HG02763 (cell line): Measurements from ENCODE around the gene RAB20.
"Not testable (repeated sequence)": the region's sequence is repeated elsewhere in the genome, so short reads cannot be mapped to it uniquely, and the experiment has no call there.

Experiments
- ATAC-seq: cut with Tn5 transposase; IDR thresholded peaks from one replicate; pipeline ENCODE4 v1.9.1; 2021; ENCODE audit warnings: mild to moderate bottlenecking, moderate library complexity; ENCODE audit not compliant: unreplicated experiment

The RAB20 gene

DNA sequence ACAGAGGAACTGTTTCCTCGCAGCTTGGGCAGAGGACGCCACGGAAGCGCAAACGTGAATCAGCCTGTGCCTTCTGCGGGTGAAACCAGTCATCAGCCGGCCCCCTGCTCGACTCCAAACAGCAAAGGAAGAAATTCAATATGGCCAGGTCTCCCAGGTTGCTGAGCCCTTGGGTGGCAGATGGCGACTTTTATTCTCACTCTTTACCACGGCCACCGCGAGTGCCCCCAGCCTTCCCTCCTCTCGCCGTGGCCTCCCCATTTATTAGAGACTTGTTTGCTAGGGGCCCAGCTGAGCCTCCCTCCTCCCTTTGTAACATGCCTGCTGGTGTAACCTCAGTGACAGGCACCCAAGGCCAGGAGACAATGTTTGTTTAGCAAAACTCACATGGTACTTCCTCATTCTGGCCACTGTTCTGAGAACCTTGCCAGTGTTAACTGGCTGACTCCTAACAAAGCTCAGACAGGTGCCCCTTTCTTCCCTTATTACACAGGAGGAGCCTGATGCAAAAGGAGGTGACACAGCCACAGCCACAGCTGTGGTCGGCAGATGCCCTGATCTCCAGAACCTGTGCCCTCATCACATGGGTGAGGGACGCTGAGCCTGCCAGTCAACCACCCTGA, 5.8 kb downstream of the RAB20 start:
- ATAC-seq: no peak

DNA sequence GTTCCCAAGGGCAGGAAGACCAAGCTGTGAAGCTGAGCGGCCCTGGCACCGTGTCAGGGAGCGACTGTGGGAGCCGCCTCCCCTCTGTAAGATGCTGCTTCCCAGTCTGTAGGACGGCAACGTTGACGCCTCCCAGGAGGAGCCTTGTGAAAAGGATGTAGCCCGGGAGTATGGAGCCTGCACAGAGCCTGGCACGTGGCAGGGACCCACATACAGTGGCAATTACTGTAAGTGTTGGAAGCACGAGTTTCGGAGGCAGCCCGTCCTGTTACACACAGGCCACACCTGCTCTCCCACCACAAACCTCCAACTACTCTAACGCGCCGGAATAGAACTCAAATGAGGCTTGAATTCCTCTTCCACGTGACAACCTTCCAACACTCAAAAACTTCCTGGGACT, 6.6 kb downstream of the RAB20 start:
- ATAC-seq: no peak

DNA sequence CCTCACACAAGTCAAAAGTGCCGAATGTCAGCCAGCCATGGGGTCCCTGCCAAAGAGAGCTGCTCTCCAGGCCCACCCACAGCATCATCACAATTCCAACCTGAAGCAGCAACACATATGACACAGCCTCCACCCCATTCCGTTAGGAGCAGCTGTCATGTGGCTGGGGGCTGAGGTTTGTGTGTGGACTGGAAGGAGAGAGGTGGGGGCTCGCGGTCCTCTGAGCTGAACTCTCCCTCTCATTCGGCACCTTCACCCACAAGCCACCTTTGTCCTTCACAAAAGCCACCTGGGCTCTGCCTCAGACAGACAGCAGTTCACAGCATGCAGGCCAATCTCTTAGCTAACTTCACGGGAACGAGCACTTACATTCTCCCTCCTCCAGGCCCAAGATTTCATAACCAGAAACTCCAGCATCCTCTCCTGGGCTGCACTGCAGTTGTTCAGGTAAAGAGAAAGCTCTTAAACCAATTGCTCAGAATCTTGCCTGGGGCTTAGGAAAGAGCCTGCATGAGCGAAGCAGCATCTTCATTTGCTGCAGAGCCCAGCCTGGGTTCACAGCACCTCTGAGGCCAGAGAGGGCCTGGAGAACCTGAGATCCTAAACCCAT, 7.2 kb downstream of the RAB20 start:
- ATAC-seq: no peak

DNA sequence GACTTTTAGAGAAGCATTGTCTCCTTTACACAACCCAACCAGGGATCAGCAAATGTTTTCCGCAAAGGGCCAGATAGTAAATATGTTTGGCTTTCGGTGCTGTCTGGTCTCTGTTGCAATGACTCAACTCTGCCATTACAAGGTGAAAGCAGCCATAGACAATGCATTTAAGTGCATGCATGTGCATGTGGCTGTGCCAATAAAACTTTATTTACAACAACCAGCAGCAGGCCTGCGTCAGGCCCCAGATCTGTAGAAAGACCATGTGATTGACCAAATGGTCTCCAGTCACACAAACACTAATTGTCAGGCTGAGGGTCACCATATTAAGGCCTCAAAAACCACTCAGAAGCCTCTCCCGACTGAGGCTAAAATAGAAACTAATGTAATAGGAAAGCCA, 8.1 kb downstream of the RAB20 start:
- no peak for ATAC-seq

- no peak for ATAC-seq
Measured at GRCh38 chr13:110552767-110553166, 8.8 kb downstream of the RAB20 start.

- no peak for ATAC-seq
Measured at GRCh38 chr13:110551284-110551683, 10.2 kb downstream of the RAB20 start.

DNA sequence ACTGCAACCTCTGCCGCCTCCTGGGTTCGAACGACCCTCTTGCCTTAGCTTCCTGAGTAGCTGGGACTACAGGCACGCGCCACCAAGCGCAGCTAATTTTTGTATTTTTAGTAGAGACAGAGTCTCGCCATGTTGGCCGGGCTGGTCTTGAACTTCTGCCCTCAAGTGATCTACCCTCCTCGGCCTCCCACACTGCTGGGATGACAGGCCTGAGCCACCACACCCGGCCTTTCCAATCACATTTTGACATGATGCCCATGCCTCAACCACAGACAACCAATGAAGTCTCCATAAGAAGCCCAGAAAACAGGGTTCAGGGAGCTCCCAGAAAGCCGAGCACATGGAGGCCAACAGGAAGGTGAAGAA, 11.7 kb downstream of the RAB20 start:
- ATAC-seq: no peak

DNA sequence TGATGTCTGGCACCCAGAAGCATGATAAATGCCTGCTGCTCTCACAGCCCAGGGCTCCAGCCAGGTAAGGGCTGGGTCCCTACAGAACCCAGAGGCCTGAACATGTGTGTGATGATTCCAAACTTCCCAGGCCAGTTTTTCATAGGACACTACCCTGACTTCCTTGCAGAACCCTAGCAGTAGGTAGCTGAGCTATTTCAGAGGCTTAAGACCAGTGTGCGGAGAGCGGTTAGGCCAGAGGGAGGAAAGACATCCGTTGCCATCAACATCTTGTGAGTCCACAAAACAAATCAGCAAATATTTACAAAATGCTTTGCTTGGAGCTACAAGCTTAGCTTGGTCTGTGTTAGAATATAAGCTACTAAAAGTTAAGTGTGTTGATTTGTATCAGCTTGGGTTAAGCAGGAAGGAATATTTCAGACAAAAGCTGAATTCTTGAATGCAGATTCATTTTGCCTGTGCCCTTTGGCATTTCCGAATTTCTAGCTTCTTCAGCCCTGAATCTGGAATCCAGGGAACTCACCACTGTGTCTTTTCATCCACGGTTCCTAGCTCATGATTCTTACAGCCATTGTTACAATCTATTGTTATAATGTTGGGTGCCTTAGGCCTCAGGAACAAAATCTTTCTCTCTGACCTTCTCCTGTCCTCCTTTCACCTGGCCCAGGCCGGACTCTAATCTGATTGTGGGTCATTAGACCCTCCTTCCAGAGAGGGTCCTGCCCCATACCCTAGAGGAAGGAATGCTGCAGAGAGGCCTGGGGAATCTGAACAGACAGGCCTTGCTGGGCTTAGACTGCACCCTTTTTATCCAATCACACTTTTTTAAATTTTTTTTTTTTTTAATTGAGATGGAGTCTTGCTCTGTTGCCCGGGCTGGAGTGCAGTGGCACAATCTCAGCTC, 12.4 kb downstream of the RAB20 start:
- no peak for ATAC-seq

GRCh38 chr13:110546926-110547325, 14.6 kb downstream of the RAB20 start:
- ATAC-seq: no peak

- no peak for ATAC-seq
Measured at GRCh38 chr13:110546378-110546777, 15.1 kb downstream of the RAB20 start.

- no peak for ATAC-seq
Measured at GRCh38 chr13:110542169-110542796, 19.2 kb downstream of the RAB20 start.

DNA sequence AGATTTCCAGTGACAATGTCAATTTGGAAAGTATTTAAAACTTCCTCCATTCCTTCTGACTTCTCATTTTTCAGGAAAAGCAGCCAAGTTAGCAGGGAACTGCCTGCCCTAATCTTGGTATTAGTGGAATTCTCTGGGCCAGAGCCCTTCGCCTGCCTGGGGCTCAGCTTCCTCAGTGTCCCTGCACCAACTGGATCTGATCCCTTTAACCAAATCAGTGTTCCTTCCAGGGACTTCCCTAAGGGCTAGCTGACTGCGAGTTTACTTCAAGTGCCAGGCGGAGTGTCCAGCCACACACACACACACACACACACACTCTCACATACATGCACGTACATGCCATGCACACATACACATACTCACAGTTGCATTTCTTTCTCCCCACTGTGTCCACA, 20.0 kb downstream of the RAB20 start:
- no peak for ATAC-seq

DNA sequence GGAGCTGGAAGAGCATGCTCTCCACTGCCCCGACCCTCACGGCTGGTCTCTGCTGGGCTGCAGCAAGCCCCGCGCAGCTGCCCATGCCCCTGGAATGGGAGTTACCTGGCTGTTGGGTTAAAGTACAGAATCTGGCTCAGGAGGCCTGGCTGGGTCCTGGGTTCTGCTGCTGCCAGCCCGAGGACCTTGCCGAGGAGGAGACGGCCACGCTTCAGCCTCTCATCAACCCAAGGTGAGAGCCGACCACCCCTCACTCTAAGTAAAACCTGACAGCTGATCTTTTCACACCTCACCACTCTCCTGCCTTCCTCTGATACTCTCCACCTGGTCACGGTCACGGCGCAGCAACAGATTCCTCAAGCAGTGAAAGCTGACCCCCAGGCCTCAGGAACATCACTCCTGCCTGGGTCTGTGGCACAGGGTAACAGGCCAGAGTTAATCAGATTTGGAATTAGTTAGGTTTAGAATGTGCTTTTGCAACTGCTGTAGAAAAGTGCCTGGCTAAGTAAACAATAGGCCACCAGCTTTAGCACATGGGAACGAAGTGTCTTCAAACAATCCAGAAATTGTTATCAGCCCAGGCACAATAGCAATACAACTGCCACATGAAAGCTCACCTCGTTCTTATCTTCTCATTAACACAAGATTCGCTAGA, 20.5 kb downstream of the RAB20 start:
- no peak for ATAC-seq

- ATAC-seq: no peak
Measured at GRCh38 chr13:110539894-110540293, 21.6 kb downstream of the RAB20 start.

DNA sequence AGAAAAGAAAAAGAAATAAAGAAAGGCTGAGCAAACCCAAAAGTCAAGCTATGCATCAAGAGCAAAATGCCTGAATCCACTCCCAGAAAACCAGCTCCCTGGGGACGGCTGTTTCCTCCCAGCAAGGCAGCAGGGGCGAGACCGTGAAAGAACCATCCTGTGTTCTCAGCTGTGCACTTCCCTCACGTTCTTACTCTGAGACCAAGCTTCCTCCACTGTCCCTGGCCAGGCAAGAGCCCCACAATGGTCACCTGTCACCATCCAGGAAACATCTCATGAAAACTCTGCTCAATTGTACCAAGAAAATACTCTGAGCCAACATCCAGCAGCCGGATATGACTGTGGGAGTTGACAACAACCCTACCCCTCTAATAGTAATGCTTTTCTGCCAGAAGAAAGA, 22.9 kb downstream of the RAB20 start:
- ATAC-seq: no peak

- no peak for ATAC-seq
Measured at GRCh38 chr13:110536006-110536693, 25.4 kb downstream of the RAB20 start.

DNA sequence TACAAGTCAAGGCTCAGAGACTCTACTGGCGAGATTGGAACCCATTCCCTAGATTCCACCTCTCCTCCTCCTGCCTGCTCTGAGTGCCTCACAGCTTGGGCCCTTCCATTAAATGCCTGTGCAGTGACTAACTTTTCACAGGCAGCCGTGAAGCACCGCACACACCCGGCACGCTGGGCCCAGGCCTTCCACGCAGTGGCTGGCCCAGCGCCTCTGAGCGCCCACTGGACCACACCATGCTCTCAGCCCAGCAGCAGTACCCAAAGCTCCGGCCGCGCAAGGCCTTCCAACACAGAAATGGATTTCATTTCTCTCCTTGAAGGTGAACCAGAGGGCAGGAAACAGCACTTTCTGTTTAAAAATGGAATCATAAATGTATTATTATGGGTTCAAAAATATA, 26.0 kb downstream of the RAB20 start:
- no peak for ATAC-seq

DNA sequence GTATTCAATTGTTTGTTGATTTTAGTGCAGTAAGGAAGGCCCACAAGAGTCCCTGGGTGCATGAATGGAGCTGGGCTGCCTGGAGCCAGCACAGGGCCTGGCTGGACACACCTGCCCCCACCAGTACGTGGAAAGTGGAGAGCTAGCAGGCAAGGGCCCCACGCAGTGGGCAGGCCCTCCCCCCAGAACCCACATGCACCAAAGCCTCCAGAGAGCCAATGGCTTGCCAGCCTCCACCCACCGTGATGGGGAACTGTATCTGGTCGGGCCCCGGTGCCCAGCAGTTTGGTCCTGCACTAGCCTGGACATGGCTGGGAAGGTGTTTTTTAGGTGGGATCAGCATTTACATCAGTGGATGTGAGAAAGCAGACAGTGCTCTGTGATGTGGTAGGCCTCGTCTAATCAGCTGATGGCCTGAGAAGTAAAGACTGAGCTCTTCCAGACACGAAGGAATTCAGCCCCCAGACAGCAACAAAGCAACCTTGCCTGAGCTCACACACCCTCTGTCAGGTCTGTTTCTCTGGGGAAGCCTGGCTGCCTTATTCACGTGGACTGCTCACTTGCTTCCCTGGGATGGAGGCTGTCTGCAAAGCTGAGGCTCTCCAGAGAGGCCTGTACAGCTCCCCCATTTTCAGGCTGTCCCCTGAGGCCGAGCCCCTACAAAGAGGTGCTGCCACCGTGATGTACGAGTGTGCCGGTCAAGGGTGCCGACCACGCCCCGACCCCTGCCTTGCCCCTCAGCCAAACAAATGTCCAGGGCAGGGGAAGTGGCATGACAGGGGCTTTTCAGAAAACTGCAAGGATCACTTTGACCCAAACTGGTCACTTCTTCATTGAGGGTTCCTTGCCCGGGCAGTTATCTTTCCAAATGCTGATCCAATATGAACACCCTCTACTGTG, 27.5 kb downstream of the RAB20 start:
- no peak for ATAC-seq

DNA sequence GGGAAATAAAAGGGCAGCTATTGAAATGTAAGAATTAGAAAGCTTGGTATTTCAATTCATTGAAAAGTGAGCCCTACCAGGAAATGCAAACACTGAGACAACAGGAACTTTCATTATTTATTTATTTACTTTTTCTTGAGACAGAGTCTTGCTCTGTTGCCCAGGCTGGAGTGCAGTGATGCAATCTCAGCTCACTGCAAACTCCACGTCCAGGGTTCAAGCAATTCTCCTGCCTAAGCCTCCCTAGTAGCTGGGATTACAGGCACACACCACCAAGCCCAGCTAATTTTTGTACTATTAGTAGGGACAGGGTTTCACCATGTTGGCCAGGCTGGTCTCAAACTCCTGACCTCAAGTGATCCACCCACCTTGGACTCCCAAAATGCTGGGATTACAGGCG, 29.3 kb downstream of the RAB20 start:
- not testable (repeated sequence) for ATAC-seq

GRCh38 chr13:110531671-110532083, 29.8 kb downstream of the RAB20 start:
- no peak for ATAC-seq
